Measurements from ENCODE around the gene NAMPT.

The NAMPT gene

DNA sequence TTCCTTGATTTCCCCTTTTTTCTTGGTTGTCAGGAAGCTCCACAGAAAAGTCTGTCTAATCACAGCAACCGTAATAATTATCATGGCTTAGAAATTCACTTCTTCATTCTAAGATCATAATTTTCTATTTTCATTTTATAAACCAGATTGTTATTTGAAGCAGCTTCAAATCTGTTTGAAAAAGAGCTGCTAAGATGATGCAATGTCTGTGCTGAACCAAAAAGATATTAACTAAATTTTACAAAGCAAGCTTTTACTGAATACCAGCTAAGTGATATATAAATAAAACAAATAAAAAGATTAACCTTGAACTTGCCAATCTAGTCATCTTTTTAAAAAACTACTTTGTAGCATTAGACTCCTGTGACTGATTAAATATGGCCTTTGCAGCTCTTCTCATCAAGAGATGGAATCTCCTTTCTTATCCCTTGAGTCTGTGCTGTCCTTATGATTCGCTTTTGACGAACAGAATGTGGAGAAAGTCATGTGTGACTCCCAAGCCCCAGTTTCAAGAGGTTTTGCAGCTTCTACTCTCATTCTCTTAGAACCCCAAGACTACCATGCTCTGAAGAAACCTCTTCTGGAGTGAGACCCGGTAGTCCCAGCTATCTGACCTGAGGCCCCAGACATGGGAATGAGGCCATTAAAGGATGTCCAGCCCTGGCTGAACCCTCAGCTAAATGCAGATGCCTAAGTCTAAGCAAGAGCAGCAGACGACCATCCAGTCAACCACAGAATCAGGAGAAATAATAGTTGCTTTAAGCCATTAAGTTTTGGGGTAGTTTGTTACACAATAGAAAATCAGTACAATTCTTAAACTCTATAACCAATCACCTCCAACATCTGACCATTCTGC is 14.4 kb downstream of the NAMPT start:
- DNase-seq: no peak

DNA sequence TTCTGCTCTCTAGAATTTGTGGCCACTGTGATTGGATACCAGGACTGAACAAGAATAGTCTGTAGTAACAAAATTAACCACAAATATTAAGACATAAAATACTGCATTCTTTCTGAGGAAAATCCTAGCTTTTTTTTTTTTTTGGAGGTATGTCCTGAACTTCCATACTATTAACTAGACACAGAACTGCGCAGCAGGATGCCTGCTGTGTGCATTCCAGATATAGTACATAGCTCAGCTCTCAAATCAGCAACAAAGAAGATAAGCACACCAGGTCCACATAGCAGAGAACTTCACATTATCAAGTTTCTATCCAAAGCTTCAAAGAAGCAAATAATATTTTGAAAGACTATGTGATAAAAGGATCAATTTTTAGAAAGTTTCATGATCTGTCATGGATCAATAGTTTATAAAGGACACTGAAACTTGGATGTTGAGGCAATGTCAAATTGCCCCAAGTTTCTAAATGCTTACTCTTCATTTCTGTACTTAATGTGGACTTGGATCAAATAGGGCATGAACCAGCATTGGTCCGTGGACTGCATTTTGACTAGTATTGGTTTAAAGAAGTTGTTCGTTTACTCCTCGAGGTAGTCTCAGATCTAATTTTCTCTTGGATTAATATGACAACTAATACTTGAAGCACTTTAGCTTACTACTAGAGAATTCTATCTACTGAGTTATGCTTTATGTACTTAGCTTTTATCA is 15.4 kb downstream of the NAMPT start:
- DNase-seq: no peak

DNA sequence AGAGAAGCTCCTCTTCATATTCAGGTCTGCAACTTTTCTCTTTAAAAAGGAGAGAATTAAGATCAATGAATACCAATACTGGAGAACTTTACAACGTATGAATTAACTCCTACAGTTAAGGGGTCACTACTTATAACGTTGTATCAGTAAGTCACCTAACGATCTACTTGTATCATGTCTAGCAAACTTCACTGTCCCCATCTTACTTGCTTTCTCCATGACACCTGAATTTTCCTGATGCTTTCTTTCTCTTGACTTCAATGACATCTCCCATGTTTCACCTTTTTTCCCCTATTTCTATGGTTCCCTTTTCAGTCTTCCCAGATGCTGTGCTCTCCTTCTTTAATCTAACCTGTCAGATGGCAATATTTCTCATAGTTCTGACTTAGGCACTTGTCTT is 19.6 kb downstream of the NAMPT start:
- no peak for DNase-seq

DNA sequence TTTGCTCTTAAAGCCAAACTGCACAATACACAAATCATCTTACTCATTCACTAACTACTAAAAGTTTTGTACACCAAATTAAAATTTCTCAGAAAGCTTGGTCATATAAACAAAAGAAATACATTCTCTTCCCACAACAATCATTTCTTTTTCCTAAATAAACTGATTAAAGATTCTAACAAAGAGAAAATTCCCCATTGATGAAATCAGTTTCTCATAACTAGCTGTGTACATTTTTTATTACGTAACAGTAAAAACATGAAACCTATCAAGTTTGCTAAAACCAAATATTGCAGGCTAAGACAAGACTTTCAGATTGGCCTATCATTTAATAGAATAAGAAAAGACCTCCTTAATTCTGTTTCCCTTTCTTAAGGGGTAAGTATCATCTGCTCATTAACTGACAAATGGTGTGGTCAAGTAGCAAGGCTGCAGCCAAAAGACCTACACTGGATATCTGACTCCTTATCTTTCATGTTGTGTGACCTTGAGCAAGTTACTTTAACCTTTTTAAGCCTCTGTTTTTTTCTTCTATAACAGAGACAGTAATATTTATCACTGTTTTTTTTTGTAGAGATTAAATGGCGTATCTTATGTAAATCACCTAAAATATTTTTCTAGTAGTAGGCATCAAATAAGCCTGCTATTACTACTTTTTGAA is 22.4 kb downstream of the NAMPT start:
- DNase-seq: no peak

DNA sequence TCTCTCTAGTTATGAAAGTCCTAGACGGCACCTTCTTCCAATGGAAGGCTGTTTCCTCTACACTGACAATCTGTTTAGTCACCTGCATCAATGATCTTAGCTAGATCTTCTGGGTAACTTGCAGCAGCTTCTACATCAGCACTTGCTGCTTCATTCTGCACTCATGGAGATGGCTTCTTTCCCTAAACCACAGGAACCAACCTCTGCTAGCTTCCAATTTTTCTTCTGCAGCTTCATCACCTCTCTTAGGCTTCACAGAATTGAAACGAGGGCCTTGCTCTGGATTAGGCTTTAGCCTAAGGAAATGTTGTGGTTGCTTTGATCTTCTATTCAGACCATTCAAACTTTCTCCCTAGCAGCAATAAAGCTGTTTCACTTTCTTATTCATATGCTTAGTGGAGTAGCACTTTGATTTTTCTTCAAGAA is 24.6 kb downstream of the NAMPT start:
- DNase-seq: no peak

- DNase-seq: no peak
Measured at GRCh38 chr7:106258789-106259188, 26.0 kb downstream of the NAMPT start.

DNA sequence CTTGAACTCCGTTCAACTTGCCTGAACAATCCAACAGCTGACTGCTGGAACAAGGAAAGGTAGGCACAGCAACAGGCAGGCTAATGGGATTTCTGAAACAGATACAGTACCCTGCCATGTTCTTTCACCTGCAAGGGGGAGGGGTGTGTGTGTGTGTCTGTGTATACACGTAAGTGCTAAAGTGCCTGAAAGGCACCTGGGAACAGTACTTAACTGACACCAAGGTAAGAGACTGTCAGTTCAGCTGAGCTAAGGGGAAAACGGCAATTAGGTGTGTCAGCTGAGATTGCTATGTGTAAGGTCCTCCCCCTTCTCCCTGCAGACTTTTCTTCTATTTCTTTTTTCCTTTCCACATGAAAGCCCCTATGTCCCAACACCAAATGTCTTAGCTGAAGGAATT is 27.0 kb downstream of the NAMPT start:
- DNase-seq: no peak

GRCh38 chr7:106256144-106256543 is 28.6 kb downstream of the NAMPT start:
- no peak for DNase-seq

- no peak for DNase-seq
Measured at GRCh38 chr7:106255246-106255645, 29.5 kb downstream of the NAMPT start.

GRCh38 chr7:106254525-106255116 is 30.2 kb downstream of the NAMPT start:
- no peak for DNase-seq

DNA sequence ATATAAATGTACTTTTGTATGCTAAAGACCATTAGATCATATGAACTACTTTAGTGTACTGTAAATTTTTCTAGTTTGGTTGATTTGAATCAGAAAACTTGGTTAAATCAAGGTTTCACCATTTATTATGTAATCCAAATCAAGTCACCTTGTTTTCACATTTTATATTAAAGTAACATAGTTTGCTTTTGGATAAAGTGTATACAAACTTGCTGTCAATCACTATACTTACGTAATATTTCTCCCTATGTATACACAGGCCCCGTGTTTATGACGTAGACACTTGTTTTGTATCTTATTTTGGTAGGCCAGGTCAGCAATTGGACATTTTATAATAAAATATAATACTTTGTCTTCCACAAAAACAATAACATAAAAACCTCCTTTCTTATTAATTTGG is 32.2 kb downstream of the NAMPT start:
- DNase-seq: no peak

DNA sequence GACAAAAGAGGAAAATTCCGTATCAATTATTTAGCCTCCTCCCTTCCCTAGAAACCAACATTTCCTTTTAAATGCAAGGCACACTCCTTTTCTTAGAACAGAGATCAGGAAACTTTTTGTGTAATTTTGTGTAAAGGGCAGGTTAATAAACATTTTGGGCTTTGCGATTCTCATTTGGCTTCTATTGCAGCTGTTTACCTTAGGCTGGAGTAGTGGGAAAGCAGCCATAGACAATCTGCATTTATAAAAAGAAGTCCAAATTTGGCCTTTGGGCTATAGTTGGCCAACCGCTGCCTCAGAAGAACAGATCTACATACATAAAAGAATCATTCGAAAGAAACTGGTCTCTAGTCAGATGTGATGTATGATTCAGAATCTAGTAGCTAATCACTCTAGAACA is 35.3 kb downstream of the NAMPT start:
- DNase-seq: no peak

DNA sequence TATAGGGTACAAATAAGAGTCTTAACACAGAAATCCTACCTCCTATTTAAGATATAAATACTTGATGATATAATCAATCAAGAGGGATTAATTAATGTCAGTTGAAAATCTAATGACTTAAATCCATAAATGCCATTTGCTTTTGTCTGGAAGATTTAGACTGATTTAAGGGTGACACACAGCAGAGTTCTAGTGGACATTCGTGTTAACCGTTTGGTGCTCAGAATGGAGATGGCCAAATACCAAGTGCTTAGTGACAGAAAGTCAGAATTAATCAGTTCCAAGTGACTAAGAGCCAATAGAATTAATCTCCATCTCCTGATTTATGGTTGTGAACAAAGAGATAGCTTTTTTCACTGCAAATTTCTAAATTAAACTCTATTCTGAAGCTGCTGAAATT is 36.2 kb downstream of the NAMPT start:
- DNase-seq: no peak

- DNase-seq: no peak
Measured at GRCh38 chr7:106247841-106248240, 36.9 kb downstream of the NAMPT start.

GRCh38 chr7:106246902-106247711 is 37.7 kb downstream of the NAMPT start:
- DNase-seq: no peak

GRCh38 chr7:106243893-106244292 is 40.9 kb downstream of the NAMPT start:
- no peak for DNase-seq

DNA sequence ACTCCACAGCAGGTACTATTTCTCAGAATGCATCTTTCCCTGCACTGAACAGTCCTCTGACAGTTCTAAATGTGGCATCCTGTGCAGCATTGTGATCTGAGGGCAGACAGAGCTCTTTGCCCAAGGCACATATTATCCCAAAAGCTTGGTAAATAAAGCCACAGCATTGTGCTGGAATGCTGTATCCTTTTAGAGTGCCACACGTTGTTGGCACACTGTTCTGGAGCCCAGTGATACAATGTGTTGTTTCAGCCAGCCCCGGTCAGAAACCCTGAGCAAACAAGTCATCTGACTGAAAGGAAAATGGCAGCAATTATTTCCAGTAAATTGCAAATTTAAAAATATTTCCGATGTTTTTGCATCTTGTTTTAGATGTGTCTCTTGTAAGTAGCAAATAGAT is 45.4 kb downstream of the NAMPT start:
- DNase-seq: no peak

DNA sequence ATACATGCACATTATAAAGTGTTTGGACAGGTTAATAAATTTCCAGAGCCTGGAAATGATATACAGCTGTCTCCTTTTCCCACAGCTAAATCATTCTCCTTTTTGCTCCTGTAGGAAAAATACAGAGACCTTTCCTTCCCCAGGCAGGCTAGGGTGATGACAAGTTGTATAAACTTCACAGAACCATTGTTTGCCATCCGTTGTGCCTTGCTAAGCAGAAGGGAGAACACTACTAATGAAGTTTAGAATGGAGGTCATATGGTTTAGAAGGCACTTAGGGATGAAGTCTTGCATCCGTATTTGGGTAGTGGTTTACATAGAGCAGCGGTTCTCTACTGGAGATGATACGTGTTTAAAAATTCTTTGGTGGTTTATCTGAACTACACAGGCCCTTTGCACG is 46.0 kb downstream of the NAMPT start:
- no peak for DNase-seq

DNA sequence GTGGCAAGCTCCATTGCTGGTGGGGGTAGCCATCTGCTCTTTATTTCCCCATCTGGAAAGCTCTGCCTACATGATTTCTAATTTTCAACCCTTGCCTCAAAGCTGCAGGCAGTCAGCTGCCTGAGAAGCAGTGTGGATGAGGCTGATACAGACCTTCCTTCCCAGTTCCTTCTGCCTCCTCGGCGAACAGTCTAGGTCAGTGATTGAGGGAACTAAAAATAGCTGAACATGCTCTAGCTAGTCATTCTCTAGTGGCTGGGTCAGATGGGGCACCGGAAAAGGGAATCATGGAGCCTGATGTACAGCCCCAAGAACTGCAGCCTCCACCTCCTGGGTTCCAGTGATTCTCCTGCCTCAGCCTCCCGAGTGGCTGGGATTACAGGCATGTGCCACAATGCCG is 48.7 kb downstream of the NAMPT start:
- no peak for DNase-seq

- DNase-seq: no peak
Measured at GRCh38 chr7:106234425-106234824, 50.4 kb downstream of the NAMPT start.

DNA sequence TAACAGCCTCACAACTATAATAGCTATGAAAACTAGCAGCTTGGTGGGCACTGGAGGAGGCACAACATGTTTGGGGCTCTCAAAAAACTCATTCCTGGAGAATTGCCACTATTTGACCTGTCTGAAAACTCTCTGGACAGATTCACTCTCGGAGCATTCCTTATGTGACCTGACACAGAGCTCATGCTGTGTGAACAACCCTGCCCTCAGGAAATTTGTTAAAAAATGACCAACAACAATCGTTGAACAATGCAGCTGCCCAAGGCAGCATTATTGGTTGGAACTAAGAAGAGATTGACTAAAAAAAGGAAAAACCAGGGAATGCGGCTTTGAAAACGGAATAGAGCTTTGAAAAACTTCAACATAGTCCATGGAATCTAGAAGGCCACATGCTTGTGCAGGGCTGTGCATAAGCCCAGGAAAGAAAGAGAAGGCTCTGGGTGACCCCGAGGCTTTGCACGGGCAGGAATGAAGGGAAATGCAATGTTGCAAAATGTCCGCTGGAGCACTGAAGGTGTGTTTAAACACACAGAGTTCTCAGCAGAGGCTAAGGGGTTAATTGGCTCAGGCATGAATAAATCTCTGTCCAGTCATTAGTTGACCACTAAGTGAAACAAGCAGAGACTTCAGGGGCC is 52.8 kb downstream of the NAMPT start:
- no peak for DNase-seq

DNA sequence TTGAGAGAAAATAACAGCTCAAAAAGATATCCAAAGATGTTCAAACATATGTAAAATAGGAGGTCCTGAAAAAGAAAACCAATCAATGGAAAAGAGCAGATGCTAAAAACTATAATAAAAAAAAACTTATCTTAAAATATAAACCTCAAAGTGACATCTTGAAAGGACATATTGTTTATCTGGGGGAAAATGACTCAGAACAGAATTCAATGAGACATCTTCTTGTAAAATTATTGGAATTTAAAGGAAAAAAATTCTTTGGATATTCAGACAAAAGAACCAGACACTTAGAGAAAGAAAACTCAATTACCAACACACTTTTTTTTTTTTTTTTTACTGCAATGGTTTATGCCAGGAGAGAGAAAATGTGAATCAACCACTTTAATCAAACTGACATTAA is 58.9 kb downstream of the NAMPT start:
- DNase-seq: no peak
